Left ventricle myocardium inferior (tissue), 1 donor: ENCODE measurements around the gene FGF12. TPM values are rescaled to one million over a fixed set of nuclear protein-coding genes. Genes with fewer than 3 reads are reported as not detected.

Source experiments
- DNase-seq: peaks from one replicate; pipeline ENCODE4 v3.0.0-alpha.2; 2020
- H3K27ac ChIP-seq: fragments of 200-600 bp; replicated peaks from 2 replicates; pipeline ENCODE4 v1.8.0; 2021
- H3K27me3 ChIP-seq: fragments of 200-600 bp; 2 replicates; pipeline ENCODE4 v1.8.0; 2021; ENCODE audit warnings: low read depth
- H3K36me3 ChIP-seq: fragments of 200-600 bp; 2 replicates; pipeline ENCODE4 v1.8.0; 2021
- H3K4me1 ChIP-seq: fragments of 200-600 bp; 2 replicates; pipeline ENCODE4 v1.8.0; 2021
- H3K4me3 ChIP-seq: fragments of 200-600 bp; 2 replicates; pipeline ENCODE4 v1.8.0; 2021; ENCODE audit warnings: mild to moderate bottlenecking, moderate library complexity
- H3K9me3 ChIP-seq: fragments of 200-600 bp; replicated peaks from 2 replicates; pipeline ENCODE4 v1.8.0; 2021
- CTCF ChIP-seq: fragments of 200-600 bp; IDR thresholded peaks from 2 replicates; pipeline ENCODE4 v1.8.0; 2021; ENCODE audit warnings: antibody characterized with exemption, mild to moderate bottlenecking, borderline replicate concordance
- intact Hi-C: fragments of 100-400 bp; cut with micrococcal nuclease; formaldehyde crosslinking; loops from one replicate; pipeline ENCODE4 v1.11.0; 2022
- total RNA-seq: library from RNA; stranded (reverse); fragmentation: NEBNext Ultra II Directional; extraction: Animal tissue kit (Norgen Biotek cat#: 25700); gene quantifications from one replicate; pipeline ENCODE4 v1.2.1, GENCODE V29; 2021
- donor health status: DM: no; HTN: yes; CAD: no; lungs with severe emphysema.

The FGF12 gene
- total RNA-seq, 1 donor from 2014 or later = 325 TPM

- Histone ChIP-seq H3K27me3 (no peaks in the 10 kb centered on the region), H3K9me3 (no peaks in the 10 kb centered on the region), H3K36me3 (no peaks in the 10 kb centered on the region), H3K4me1 (peaks cover 14% of the 10 kb centered on the region), H3K4me3 (no peak overlapping the region), H3K27ac (no peak overlapping the region)
- TF ChIP-seq CTCF = no peak
- DNase-seq = no peak
- intact Hi-C loops = no loop called here
Measured at GRCh38 chr3:192259661-192260060, 467.7 kb downstream of the FGF12 start.

- no peak for TF ChIP-seq CTCF
- no peak overlapping the region for H3K4me3 ChIP-seq
- intact Hi-C loops = no loop called here
- no peaks in the 10 kb centered on the region for H3K27me3 ChIP-seq
- no peaks in the 10 kb centered on the region for H3K9me3 ChIP-seq
- H3K4me1 ChIP-seq = peaks cover 14% of the 10 kb centered on the region
- no peak overlapping the region for H3K27ac ChIP-seq
- no peak for DNase-seq
- no peaks in the 10 kb centered on the region for H3K36me3 ChIP-seq
Measured at GRCh38 chr3:192258721-192259120, 468.6 kb downstream of the FGF12 start.

GRCh38 chr3:192255839-192256238 lies 471.5 kb downstream of the FGF12 start:
- no peaks in the 10 kb centered on the region for H3K27me3 ChIP-seq
- H3K36me3 ChIP-seq = no peaks in the 10 kb centered on the region
- peaks cover 8% of the 10 kb centered on the region for H3K4me1 ChIP-seq
- no peak for TF ChIP-seq CTCF
- intact Hi-C loops = no loop called here
- no peak overlapping the region for H3K27ac ChIP-seq
- no peak for DNase-seq
- no peak overlapping the region for H3K4me3 ChIP-seq
- no peaks in the 10 kb centered on the region for H3K9me3 ChIP-seq

GRCh38 chr3:192253138-192253887 lies 474.0 kb downstream of the FGF12 start:
- Histone ChIP-seq H3K4me1 (peaks cover 10% of the 10 kb centered on the region), H3K36me3 (no peaks in the 10 kb centered on the region), H3K27ac (peak overlapping the region; percentile 25), H3K4me3 (no peak overlapping the region), H3K9me3 (no peaks in the 10 kb centered on the region), H3K27me3 (no peaks in the 10 kb centered on the region)
- no peak for TF ChIP-seq CTCF
- DNase-seq = no peak
- intact Hi-C loops = no loop called here

- H3K9me3 ChIP-seq = no peaks in the 10 kb centered on the region
- intact Hi-C loops = no loop called here
- peaks cover 24% of the 10 kb centered on the region for H3K4me1 ChIP-seq
- no peaks in the 10 kb centered on the region for H3K36me3 ChIP-seq
- H3K27ac ChIP-seq = no peak overlapping the region
- DNase-seq = no peak
- no peaks in the 10 kb centered on the region for H3K27me3 ChIP-seq
- TF ChIP-seq CTCF = no peak
- H3K4me3 ChIP-seq = no peak overlapping the region
Measured at GRCh38 chr3:192249516-192249915, 477.8 kb downstream of the FGF12 start.
